Erythroblast (primary cell): ENCODE data around the gene ELP6.

Experiments used
- GATA1 ChIP-seq: IDR thresholded peaks from 2 replicates; pipeline ENCODE4 v1.6.1; 2011; ENCODE audit warnings: low read depth, mild to moderate bottlenecking, control low read depth, low read length, moderate library complexity
- POLR2A ChIP-seq: IDR thresholded peaks from 2 replicates; pipeline ENCODE4 v1.6.1; 2011; ENCODE audit warnings: mild to moderate bottlenecking, low read length

DNA sequence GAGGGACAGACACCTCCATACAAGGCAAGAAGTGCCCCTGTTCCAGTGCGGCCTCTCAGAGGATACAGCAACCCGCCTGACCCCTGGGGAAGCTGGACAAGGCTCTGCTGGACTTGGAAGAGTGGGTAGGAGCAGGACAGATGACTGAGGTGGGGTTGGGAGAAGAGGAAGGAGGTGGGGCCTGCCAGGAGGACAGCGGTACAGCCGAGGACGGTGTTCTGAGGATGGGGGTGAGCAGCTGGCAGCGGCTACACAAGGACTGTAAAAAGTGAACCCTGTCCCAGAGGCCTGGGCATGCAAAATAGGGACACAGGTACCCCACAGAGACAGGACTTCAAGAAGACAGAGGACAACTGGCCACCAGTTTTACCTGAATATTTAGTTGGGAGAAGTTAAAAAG lies 23.5 kb upstream of the ELP6 start:
- TF ChIP-seq POLR2A (no peak), GATA1 (no peak)
